Keratinocyte (primary cell): ENCODE data around the gene EFNA1. TPM values are rescaled to one million over a fixed set of nuclear protein-coding genes. Genes with fewer than 3 reads are reported as not detected.
A peak's percentile ranks its signal among the peaks of the same experiment; 100 is the strongest.

Source experiments
- DNase-seq: peaks from one replicate; pipeline ENCODE4 v3.0.0-alpha.2; 2011; ENCODE audit warnings: low read depth, missing footprints, low spot score
- FAIRE-seq: peaks from 2 replicates; lab custom pipeline; 2011; peaks lifted over from hg19 to GRCh38; lab: Jason Lieb, UNC
- H2AFZ ChIP-seq: 2 replicates; pipeline ENCODE4 v1.6.0; 2012; ENCODE audit warnings: low read length, control low read depth, inconsistent platforms; ENCODE audit not compliant: control insufficient read depth
- H3K27ac ChIP-seq: 2 replicates; pipeline ENCODE4 v1.5.1; 2011; ENCODE audit warnings: low read length; ENCODE audit not compliant: control insufficient read depth, insufficient read depth
- H3K27me3 ChIP-seq: 3 replicates; pipeline ENCODE4 v1.6.0; 2011; ENCODE audit warnings: low read length; ENCODE audit not compliant: control insufficient read depth, insufficient read depth; ENCODE audit errors: extremely low read depth
- H3K36me3 ChIP-seq, 2 experiments: 2 replicates in 1 of 2; 3 replicates in 1 of 2; pipeline ENCODE4 v1.5.1; 2011; ENCODE audit warnings: low read length in 2 of 2, mild to moderate bottlenecking in 1 of 2; ENCODE audit not compliant: control insufficient read depth in 2 of 2, insufficient read depth in 2 of 2; ENCODE audit errors: extremely low read depth in 1 of 2
- H3K4me1 ChIP-seq: 3 replicates; pipeline ENCODE4 v1.5.1; 2011; ENCODE audit warnings: low read length; ENCODE audit not compliant: control insufficient read depth, insufficient read depth; ENCODE audit errors: extremely low read depth
- H3K4me2 ChIP-seq: 3 replicates; pipeline ENCODE4 v1.6.0; 2011; ENCODE audit warnings: low read depth, low read length; ENCODE audit not compliant: control insufficient read depth, insufficient read depth; ENCODE audit errors: extremely low read depth
- H3K4me3 ChIP-seq, 3 experiments: fragments of 200-600 bp in 1 of 3; sonication (generic) in 1 of 3; 2 replicates in 2 of 3; 3 replicates in 1 of 3; pipeline ENCODE4 v1.5.1; 2011 to 2016; ENCODE audit warnings: low read length in 3 of 3, mild to moderate bottlenecking in 3 of 3, control low read depth in 2 of 3, inconsistent platforms in 1 of 3, low read depth in 1 of 3, mixed read lengths in 1 of 3, mixed run types in 1 of 3, moderate library complexity in 1 of 3; ENCODE audit not compliant: control insufficient read depth in 2 of 3, insufficient read depth in 2 of 3; ENCODE audit errors: extremely low read depth in 1 of 3
- H3K79me2 ChIP-seq: 2 replicates; pipeline ENCODE4 v1.6.0; 2012; ENCODE audit warnings: low read length; ENCODE audit not compliant: control insufficient read depth, insufficient read depth
- H3K9ac ChIP-seq: 3 replicates; pipeline ENCODE4 v1.6.0; 2011; ENCODE audit warnings: low read length; ENCODE audit not compliant: control insufficient read depth, insufficient read depth; ENCODE audit errors: extremely low read depth
- H3K9me1 ChIP-seq: 3 replicates; pipeline ENCODE4 v1.6.0; 2011; ENCODE audit warnings: low read length; ENCODE audit not compliant: control insufficient read depth, insufficient read depth; ENCODE audit errors: extremely low read depth
- H3K9me3 ChIP-seq: 2 replicates; pipeline ENCODE4 v1.5.1; 2012; ENCODE audit warnings: low read depth, low read length; ENCODE audit not compliant: control insufficient read depth
- H4K20me1 ChIP-seq: 3 replicates; pipeline ENCODE4 v1.6.0; 2011; ENCODE audit warnings: low read length; ENCODE audit not compliant: control insufficient read depth, insufficient read depth; ENCODE audit errors: extremely low read depth
- EZH2 ChIP-seq: IDR thresholded peaks from one replicate; pipeline ENCODE4 v1.6.1; 2012; ENCODE audit warnings: inconsistent platforms, mild to moderate bottlenecking, low read length, moderate library complexity
- dilution Hi-C: fragments of 300-500 bp; cut with MboI; formaldehyde crosslinking; loops from one replicate; pipeline ENCODE4 v1.7.0; 2020; ENCODE audit warnings: low sequenced_read_pairs; ENCODE audit not compliant: extremely low pct_ligation_motif_present
- polyA plus RNA-seq, 5 experiments: library from polyadenylated mRNA; depleted of rRNA in 3 of 5; stranded (reverse) in 3 of 5; stranded (forward) in 1 of 5; unstranded in 1 of 5; fragments of >200 nt; gene quantifications; 1 replicate in 1 of 5; 2 replicates in 3 of 5; 3 replicates in 1 of 5; pipeline versions ENCODE4 v1.2.1 to v1.2.3, GENCODE V29; 2011 to 2012; ENCODE audit warnings: missing spikeins in 2 of 5, low read depth in 1 of 5, low replicate concordance in 1 of 5
- TF ChIP-seq, protein P1 (sequence below), 3 experiments: IDR thresholded peaks in 1 of 3; conservative IDR thresholded peaks in 1 of 3; optimal IDR thresholded peaks in 1 of 3; 2 replicates in 2 of 3; 3 replicates in 1 of 3; pipeline versions ENCODE3 to v1.5.1; 2011; ENCODE audit warnings: low read length in 3 of 3, mild to moderate bottlenecking in 3 of 3, moderate library complexity in 2 of 3, control low read depth in 1 of 3, inconsistent platforms in 1 of 3; ENCODE audit not compliant: insufficient read depth in 2 of 3; ENCODE audit errors: extremely low read depth in 1 of 3

EFNA1 gene
- polyA plus RNA-seq, 1 donor (not counting 4 experiments of a cell fraction or from before 2014, with no cell fraction given) = 77.5 TPM

DNA sequence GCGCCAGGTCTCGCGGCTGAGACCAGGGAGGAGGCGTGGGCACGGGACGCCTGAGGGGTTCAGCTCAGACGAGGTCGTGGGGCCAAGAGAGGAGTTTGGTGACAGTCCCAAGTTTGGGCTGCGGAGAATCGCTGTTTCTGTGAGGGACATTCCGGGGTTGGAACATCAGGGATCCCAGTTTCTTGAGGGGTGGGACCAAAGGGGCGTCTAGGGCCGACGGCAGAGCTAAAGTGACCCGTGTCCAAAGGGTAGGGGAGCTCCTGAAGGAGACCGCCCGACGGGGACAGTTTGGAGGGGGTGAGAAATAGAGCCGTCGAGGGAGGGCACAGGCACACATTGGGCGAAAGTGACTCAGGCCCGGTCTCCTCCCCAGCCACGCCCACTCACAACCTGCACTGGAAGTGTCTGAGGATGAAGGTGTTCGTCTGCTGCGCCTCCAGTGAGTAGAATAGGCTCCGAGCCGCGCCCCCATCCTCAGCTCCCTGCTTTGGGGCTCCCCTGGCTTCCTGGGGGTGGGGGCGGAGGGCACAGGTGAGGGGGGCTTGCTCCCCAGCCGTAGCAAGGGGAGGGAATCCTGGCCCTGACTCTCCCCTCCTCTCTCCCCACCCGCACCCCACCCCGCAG, 42.1 kb upstream of the EFNA1 start:
- FAIRE-seq (peak; percentile 61), DNase-seq (no peak)
- H3K4me3 ChIP-seq = peak overlapping the region; percentile 50 to 71 (median 71)
- H3K79me2 ChIP-seq = no peaks in the 10 kb centered on the region
- peak overlapping the region; percentile 81 for H3K4me2 ChIP-seq
- peak overlapping the region; percentile 50 for H2AFZ ChIP-seq
- H3K9ac ChIP-seq = peak overlapping the region; percentile 73
- no peaks in the 10 kb centered on the region for H4K20me1 ChIP-seq
- H3K27me3 ChIP-seq = peaks cover 21% of the 10 kb centered on the region
- peak overlapping the region; percentile 81 for H3K27ac ChIP-seq
- H3K9me1 ChIP-seq = no peaks in the 10 kb centered on the region
- H3K4me1 ChIP-seq = peaks cover 42% of the 10 kb centered on the region
- H3K36me3 ChIP-seq = no peaks in the 10 kb centered on the region
- no peak for TF ChIP-seq EZH2
- TF ChIP-seq, protein P1, sequence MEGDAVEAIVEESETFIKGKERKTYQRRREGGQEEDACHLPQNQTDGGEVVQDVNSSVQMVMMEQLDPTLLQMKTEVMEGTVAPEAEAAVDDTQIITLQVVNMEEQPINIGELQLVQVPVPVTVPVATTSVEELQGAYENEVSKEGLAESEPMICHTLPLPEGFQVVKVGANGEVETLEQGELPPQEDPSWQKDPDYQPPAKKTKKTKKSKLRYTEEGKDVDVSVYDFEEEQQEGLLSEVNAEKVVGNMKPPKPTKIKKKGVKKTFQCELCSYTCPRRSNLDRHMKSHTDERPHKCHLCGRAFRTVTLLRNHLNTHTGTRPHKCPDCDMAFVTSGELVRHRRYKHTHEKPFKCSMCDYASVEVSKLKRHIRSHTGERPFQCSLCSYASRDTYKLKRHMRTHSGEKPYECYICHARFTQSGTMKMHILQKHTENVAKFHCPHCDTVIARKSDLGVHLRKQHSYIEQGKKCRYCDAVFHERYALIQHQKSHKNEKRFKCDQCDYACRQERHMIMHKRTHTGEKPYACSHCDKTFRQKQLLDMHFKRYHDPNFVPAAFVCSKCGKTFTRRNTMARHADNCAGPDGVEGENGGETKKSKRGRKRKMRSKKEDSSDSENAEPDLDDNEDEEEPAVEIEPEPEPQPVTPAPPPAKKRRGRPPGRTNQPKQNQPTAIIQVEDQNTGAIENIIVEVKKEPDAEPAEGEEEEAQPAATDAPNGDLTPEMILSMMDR (optimal IDR thresholded peaks at IDR 0.05 in 1 of 3, IDR thresholded peaks at IDR 0.05 in 1 of 3, conservative IDR thresholded peaks at IDR 0.05 in 1 of 3; ENCODE audit: extremely low read depth in 1 of 3, insufficient read depth in 2 of 3, low read length in 3 of 3) = no peak
- dilution Hi-C loops = no loop called here
- H3K9me3 ChIP-seq = no peaks in the 10 kb centered on the region

GRCh38 chr1:155086128-155086741, 41.4 kb upstream of the EFNA1 start:
- Histone ChIP-seq H4K20me1 (no peaks in the 10 kb centered on the region), H3K27me3 (peaks cover 15% of the 10 kb centered on the region), H3K9ac (peak overlapping the region; percentile 73), H3K36me3 (no peaks in the 10 kb centered on the region), H3K9me3 (no peaks in the 10 kb centered on the region), H3K4me2 (peak overlapping the region; percentile 81), H3K79me2 (no peaks in the 10 kb centered on the region), H3K4me1 (peaks cover 37% of the 10 kb centered on the region), H2AFZ (no peak overlapping the region), H3K9me1 (no peaks in the 10 kb centered on the region), H3K4me3 (peak overlapping the region in 2 of 3 experiments; percentile 50 to 71), H3K27ac (no peak overlapping the region)
- FAIRE-seq = peak; percentile 26
- TF ChIP-seq EZH2 = no peak
- TF ChIP-seq, protein P1 (optimal IDR thresholded peaks at IDR 0.05 in 1 of 3, IDR thresholded peaks at IDR 0.05 in 1 of 3, conservative IDR thresholded peaks at IDR 0.05 in 1 of 3; ENCODE audit: extremely low read depth in 1 of 3, insufficient read depth in 2 of 3, low read length in 3 of 3) = peak; percentile 80 to 99 (median 97)
- dilution Hi-C loops = no loop called here
- DNase-seq = no peak
